GM10248 (cell line): ENCODE measurements around the gene SLC27A3.

Source experiments
- CTCF ChIA-PET: fragments of 300-600 bp; sonication (Branson Sonifier 250); formaldehyde crosslinking; extraction: SDS; loops from one replicate; lab custom pipeline; 2021; ENCODE audit warnings: antibody characterized with exemption; lab: Yijun Ruan, JAX
- POLR2A ChIA-PET: fragments of 350-650 bp; sonication (Branson Sonifier 250); formaldehyde crosslinking; extraction: SDS; loops from one replicate; lab custom pipeline; 2020; ENCODE audit warnings: antibody characterized with exemption; lab: Yijun Ruan, JAX
- DNase-seq: peaks from one replicate; pipeline ENCODE4 v3.0.0; 2012; ENCODE audit errors: extremely low spot score
- CTCF ChIP-seq: IDR thresholded peaks from 2 replicates; pipeline ENCODE4 v1.5.1; 2012; ENCODE audit warnings: mild to moderate bottlenecking, low read depth; ENCODE audit errors: extremely low read depth, missing control alignments, control extremely low read depth

Gene SLC27A3

GRCh38 chr1:153827168-153827964, 52.2 kb downstream of the SLC27A3 start:
- no peak for DNase-seq
- CTCF ChIA-PET: interaction anchor here (0.8 to 4.8 kb wide), 10 partner anchors 10 to 111 kb away, joined by 3 to 23 read pairs (median 4); no protein-coding TSS in a partner anchor
- POLR2A ChIA-PET: no interaction called here
- no peak for TF ChIP-seq CTCF
